ENCODE data around the gene SPOP.

- TF ChIP-seq PBX2 (CRISPR knock-in tag; IDR thresholded peaks at IDR 0.05; ENCODE audit: low read depth) (no peak), PBX2 (tag; conservative IDR thresholded peaks at IDR 0.05; ENCODE audit: low read depth) (no peak), MLLT1 (IDR thresholded peaks at IDR 0.05) (no peak), SREBF2 (CRISPR knock-in tag; IDR thresholded peaks at IDR 0.05) (no peak), GABPA (tag; conservative IDR thresholded peaks at IDR 0.05; ENCODE audit: low read depth) (no peak)
Observed at GRCh38 chr17:49576088-49576916, 101.6 kb downstream of the SPOP start.
